Activated T-cell treated with anti-CD3 and anti-CD28 coated beads for 24 hours (primary cell): ENCODE data around the gene CSE1L.
"Not testable (repeated sequence)": the region's sequence is repeated elsewhere in the genome, so short reads cannot be mapped to it uniquely, and the experiment has no call there.

Source experiments
- DNase-seq: peaks from one replicate; pipeline ENCODE4 v3.0.0-alpha.2; 2020; ENCODE audit warnings: low read depth

Gene CSE1L

GRCh38 chr20:49063279-49063678, 17.2 kb downstream of the CSE1L start:
- no peak for DNase-seq

DNA sequence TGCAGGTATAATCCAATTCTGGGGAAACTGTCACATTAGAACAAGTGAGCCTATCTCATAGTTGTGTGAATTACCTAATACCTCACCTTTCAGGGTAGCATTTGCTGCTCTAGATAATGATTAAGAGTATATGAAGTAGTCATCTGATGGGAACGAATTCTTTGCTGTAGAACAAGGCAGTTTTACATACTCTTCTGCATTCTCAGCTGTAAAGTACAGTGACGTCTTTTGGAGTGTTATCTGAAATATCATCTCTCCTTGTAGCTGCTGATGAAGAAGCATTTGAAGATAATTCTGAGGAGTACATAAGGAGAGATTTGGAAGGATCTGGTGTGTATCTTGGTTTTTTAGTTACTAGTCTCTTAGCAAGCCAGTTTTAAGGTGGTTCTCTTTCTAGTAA, 28.4 kb downstream of the CSE1L start:
- DNase-seq: no peak

- no peak for DNase-seq
Observed at GRCh38 chr20:49078310-49078709, 32.2 kb downstream of the CSE1L start.

GRCh38 chr20:49082295-49082694, 36.2 kb downstream of the CSE1L start:
- not testable (repeated sequence) for DNase-seq

DNA sequence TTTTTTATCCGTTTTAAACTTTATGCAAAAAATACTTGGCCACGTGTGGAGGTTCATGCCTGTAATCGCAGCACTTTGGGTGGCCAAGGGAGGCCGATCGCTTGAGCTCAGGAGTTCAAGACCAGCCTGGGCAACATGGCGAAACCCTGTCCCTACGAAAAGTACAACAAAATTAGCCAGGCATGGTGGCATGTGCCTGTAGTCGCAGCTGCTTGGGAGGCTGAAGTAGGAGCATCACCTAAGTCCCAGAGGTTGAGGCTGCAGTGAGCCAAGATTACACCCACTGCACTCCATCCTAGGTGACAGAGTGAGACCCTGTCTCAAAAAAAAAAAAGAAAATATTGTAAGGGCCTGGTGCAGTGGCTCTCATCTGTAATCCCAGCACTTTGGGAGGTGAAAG, 45.0 kb downstream of the CSE1L start:
- no peak for DNase-seq

DNA sequence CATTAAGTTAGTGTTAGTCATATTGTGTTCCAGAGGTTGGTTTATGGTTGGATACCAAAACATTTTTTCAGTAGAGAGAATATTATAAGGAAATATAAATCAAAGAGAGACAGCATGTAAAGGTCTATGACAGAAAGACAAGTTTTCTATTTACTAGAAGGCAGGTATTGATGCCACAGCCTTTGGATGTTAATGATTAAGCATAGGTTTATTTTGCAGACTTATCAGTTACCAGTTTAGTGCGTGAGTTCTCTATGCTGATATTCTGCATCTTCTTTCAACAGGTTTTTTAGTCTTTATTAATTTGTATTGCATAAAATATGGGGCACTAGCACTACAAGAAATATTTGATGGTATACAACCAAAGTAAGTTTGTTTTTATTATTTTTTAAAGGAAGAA, 45.6 kb downstream of the CSE1L start:
- DNase-seq: no peak

GRCh38 chr20:49096203-49096730, 50.2 kb downstream of the CSE1L start:
- DNase-seq: no peak

DNA sequence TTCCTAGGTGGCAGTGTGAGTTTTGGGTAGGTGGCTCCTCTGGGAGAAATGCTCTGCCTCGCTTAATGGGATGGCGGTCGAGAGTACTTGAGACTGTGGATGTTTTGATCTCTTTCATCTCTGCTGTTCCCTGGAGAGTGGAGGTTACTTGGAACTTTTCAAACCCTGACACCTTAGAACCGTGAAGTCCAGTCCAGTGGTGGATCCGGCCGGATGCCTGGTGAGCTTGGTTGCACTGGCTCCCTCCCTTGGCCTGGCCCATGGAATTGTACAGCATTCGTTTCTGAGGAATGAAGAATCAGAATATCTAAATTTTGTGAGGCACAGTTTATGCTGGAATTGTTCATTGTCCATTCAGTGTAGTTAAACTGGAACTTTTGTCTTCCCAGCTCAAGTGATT, 51.0 kb downstream of the CSE1L start:
- no peak for DNase-seq

GRCh38 chr20:49098136-49098535, 52.0 kb downstream of the CSE1L start:
- DNase-seq: no peak

GRCh38 chr20:49099011-49099410, 52.9 kb downstream of the CSE1L start:
- no peak for DNase-seq

DNA sequence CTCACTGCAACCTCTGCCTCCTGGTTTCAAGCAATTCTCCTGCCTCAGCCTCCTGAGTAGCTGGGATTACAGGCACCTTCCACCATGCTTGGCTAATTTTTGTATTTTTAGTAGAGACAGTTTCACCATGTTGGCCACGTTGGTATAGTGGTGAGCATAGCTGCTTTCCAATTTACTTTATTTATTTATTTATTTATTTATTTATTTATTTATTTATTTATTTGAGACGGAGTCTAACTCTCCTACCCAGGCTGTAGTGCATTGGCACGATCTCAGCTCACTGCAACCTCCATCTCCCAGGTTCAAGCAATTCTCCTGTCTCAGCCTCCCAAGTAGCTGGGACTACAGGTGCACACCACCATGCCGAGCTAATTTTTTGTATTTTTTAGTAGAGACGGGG, 54.2 kb downstream of the CSE1L start:
- DNase-seq: not testable (repeated sequence)

GRCh38 chr20:49100972-49101371, 54.9 kb downstream of the CSE1L start:
- no peak for DNase-seq

DNA sequence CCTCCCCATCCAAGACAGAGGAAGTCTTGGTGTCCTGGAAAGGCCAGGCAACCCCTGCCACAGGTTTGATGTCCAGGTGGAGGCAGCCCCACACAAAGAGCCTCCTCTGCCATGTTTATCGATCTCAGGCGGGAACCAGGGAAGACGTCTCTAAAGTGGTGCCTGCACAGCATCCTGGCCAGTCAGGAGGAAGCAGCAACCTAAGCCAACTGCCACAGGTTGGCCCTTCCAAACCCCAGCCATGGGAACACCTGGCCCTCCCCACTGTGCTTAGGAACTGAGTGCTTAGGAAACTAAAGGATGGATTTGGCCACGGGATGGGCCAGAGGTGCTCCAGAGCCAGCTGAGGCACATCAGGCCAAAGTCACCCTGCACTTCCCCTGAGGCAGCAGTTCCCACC, 56.9 kb downstream of the CSE1L start:
- no peak for DNase-seq

DNA sequence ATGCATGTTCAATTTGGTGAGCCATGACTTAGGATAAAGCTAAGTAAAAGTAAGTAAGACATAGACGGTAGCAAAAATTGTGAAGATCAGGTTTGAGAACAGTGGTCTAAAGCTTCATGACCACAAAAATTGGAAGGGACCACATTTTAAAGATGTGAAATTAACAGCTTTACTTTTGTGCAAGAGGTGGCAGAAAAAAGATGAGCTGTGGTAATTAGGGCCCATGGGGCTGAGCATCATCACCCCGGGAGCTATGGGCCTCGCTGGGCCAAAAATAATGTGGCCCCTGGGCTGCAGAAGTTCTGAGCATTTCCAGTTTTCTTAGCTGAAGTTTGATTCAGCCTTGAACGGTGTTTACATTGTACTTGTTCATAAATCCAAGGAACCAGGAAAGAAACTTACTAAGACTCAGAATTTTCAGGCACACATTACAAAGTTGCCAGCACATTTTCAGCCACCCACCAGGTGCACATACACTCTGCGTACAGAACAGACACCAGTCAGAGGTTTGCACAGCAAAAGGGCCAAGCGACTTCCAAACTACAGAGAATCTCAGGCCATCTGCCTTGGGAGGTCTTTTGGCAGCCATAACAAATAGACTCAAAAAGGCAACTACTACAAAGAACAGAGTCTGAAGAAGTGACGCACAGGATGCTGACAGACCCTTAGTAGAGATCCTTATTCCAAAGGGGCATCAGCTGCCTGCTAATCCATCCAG, 57.7 kb downstream of the CSE1L start:
- DNase-seq: no peak

DNA sequence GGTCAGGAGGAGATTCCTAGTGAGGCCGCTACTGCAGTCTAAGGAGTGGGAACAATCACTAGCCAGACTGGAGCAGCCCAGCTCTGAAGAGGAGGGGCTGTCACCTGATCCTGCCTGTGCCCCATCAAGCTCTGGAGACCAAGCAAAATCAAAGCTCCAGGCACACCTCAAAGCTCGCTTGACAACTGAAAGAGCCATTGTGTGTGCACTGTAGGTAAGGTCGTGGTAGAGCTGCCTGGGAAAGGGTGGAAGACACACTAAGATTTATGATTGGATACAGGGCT, 58.2 kb downstream of the CSE1L start:
- no peak for DNase-seq

GRCh38 chr20:49104979-49105547, 59.0 kb downstream of the CSE1L start:
- DNase-seq: not testable (repeated sequence)

DNA sequence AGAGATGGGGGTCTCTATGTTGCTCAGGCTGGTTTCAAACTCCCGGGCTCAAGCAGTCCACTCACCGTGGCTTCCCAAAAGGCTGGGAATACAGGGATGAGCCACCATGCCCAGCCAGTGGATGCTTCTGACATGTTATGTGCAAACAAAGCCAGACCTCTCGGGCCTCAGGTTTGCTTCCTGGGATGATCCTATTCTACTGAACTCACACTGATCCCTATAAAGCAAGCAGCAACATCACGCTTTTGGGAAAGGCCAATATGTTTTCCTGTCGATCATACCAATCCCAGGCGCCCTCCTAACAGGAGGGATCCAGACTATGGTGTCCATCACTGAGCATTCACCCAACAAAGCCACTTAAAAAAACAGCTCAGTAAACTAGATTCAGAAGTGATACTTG, 60.2 kb downstream of the CSE1L start:
- DNase-seq: no peak

DNA sequence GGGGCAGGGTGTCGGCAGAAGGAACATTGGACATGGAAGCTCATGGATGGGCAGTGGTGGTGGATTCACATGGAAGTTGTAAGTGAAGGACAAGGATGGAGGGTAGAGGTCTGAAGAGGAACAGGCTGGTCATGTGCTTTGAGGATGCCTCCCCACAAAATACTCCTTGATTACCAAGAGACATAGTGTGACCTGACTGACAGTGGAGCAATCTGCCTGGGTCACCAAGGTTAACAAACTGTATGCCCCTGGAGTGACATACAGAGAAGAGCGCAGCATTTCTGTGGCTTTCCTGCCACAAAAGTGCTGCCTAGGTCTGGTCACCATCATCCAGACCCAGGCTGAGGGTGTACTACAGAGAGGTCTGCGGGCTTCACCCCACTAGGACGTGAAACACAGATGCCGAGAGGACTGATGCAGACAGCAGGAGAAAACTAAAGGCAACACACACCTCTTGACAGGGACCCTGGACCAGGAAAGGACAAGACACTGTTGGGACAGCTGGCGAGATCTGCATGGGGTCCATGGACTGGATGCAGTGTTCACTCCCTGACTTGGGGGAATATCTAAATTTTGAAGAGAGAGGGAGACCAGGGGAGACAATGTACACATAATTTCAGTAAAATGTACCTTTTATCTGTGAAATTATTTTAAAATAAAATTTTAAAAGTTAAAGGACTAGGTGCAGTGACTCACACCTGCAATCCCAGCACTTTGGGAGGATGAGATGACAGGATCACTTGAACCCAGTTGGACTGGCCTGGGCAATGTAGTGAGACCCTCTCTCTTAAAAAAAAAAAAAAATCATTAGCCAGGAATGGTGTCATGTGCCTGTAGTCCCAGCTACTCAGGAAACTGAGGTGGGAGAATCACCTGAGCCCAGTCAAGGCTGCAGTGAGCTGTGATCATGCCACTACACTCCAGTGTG, 64.9 kb downstream of the CSE1L start:
- no peak for DNase-seq

DNA sequence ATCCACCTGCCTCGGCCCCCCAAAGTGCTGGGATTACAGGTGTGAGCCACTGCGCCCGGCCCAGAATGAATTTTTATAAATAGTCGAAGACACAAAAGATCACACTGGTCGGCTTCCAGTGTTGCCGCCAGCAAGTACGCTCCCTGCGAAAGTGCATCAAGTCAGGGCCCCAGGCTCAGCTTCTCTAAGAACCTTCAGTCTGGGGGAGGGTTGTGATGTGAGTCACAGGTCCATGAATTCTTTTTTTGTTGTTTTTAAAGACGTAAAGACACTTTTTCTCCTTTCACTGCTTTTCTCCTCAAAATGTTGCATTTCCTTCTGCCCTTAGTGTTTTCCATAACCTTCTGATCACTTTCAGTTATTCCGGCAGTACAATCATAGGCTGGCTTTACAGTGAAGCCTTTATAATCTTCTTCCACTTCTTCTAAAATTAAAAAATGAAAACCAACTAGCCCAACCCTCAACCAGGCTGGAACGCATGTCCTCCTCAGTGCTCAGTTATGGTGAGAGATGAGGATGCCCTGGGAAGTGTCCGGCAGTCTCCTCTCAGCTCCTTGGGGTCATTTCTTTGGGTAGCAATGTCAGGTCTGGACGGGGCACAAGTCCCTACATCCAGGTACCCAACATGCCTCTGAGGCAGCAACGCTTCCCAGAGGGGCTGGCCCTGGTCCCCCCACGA, 66.6 kb downstream of the CSE1L start:
- DNase-seq: no peak

DNA sequence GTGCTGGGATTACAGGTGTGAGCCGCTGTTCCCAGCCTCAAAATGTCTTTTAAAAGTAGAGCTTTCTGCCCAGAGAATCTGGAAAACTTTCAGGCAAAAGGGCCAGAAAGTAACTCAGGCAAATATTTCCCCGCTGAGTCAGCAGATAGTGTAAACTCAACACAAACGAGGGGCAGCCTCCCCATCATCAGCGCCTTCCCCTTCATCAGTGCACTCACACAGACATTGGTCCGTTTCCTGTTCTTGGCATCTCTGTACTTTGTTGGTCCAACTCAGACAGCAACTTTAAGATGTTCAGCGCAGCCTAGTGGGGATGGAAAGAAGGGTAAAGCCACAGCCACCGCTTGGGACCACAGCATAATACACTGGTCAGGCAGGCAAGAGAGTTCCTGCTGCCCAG, 69.5 kb downstream of the CSE1L start:
- no peak for DNase-seq

DNA sequence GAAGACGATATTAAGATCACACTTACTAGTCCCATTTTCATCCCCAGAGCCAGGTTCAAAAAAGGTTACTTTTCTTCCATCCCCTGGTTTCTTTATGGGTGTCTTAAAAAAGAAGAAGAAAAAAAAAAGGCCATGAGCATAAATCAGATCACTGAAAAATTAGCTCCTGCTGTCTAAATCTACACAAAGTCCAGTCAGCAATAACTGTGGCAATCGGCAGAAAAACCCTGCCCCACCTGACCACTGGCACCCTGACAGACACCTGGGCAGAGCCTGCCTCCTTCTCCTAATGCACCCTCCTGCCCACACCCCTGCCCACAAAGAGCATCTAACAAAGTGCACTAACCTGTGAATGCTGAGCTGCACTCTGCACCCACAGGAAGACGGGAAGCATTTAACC, 72.2 kb downstream of the CSE1L start:
- no peak for DNase-seq

- no peak for DNase-seq
Observed at GRCh38 chr20:49119988-49120387, 73.9 kb downstream of the CSE1L start.
